T1000 (cell line): ENCODE measurements around the gene USP24.

Experiments
- DNase-seq: peaks from one replicate; lab custom pipeline; 2025; ENCODE audit warnings: mixed read lengths; lab: John Stamatoyannopoulos, UW

The USP24 gene

GRCh38 chr1:55215194-55216021 lies at the start of gene USP24:
Gene USP24, minus strand, starts transcription at chr1:55215364. Its CDS starts 251 bp downstream, at chr1:55215113.
- DNase-seq = peak; percentile 73

GRCh38 chr1:55262822-55263221 lies 47.7 kb upstream of the USP24 start:
- peak; percentile 7 for DNase-seq

- DNase-seq = no peak
Measured at GRCh38 chr1:55259911-55260609, 44.9 kb upstream of the USP24 start.

- DNase-seq = no peak
Measured at GRCh38 chr1:55257958-55258357, 42.8 kb upstream of the USP24 start.

- DNase-seq = no peak
Measured at GRCh38 chr1:55255901-55256300, 40.7 kb upstream of the USP24 start.

- no peak for DNase-seq
Measured at GRCh38 chr1:55252942-55253589, 37.9 kb upstream of the USP24 start.

GRCh38 chr1:55250399-55251075 lies 35.4 kb upstream of the USP24 start:
- no peak for DNase-seq

GRCh38 chr1:55249646-55250398 lies 34.7 kb upstream of the USP24 start:
- no peak for DNase-seq

GRCh38 chr1:55246896-55247295 lies 31.7 kb upstream of the USP24 start:
- no peak for DNase-seq

GRCh38 chr1:55246331-55246730 lies 31.2 kb upstream of the USP24 start:
- no peak for DNase-seq

- DNase-seq = no peak
Measured at GRCh38 chr1:55245781-55246180, 30.6 kb upstream of the USP24 start.

- DNase-seq = no peak
Measured at GRCh38 chr1:55244476-55245099, 29.4 kb upstream of the USP24 start.

- DNase-seq = no peak
Measured at GRCh38 chr1:55243655-55244054, 28.5 kb upstream of the USP24 start.

- DNase-seq = no peak
Measured at GRCh38 chr1:55239548-55239947, 24.4 kb upstream of the USP24 start.

GRCh38 chr1:55235722-55236121 lies 20.6 kb upstream of the USP24 start:
- DNase-seq = no peak

GRCh38 chr1:55234016-55234415 lies 18.9 kb upstream of the USP24 start:
- DNase-seq = no peak

GRCh38 chr1:55233145-55233777 lies 18.1 kb upstream of the USP24 start:
- no peak for DNase-seq

GRCh38 chr1:55232448-55233144 lies 17.4 kb upstream of the USP24 start:
- DNase-seq = no peak

GRCh38 chr1:55231745-55232144 lies 16.6 kb upstream of the USP24 start:
- DNase-seq = no peak

- DNase-seq = no peak
Measured at GRCh38 chr1:55230659-55231058, 15.5 kb upstream of the USP24 start.
